Trophoblast cell (in vitro differentiated cells and primary cell): ENCODE measurements around the gene TMC4. TPM values are rescaled to one million over a fixed set of nuclear protein-coding genes. Genes with fewer than 3 reads are reported as not detected.
"Not testable (repeated sequence)": the region's sequence is repeated elsewhere in the genome, so short reads cannot be mapped to it uniquely, and the experiment has no call there.

ENCODE experiments used
- DNase-seq, 2 donors: peaks; one replicate each; pipeline ENCODE4 v3.0.0-alpha.2; 2016
- H2AFZ ChIP-seq: 2 replicates; pipeline ENCODE4 v1.6.1; 2013; ENCODE audit warnings: low read length, moderate library complexity, mild to moderate bottlenecking; ENCODE audit not compliant: insufficient read depth, poor library complexity
- H2AK5ac ChIP-seq: 2 replicates; pipeline ENCODE4 v1.6.1; 2013; ENCODE audit warnings: mild to moderate bottlenecking, low read length
- H2BK120ac ChIP-seq: 2 replicates; pipeline ENCODE4 v1.6.1; 2013; ENCODE audit warnings: low read length, mild to moderate bottlenecking, moderate library complexity; ENCODE audit not compliant: insufficient read depth, poor library complexity
- H2BK12ac ChIP-seq: 2 replicates; pipeline ENCODE4 v1.6.1; 2013; ENCODE audit warnings: mild to moderate bottlenecking, low read length, moderate library complexity
- H2BK5ac ChIP-seq: 2 replicates; pipeline ENCODE4 v1.6.1; 2013; ENCODE audit warnings: low read length, low read depth, moderate library complexity, mild to moderate bottlenecking; ENCODE audit not compliant: poor library complexity
- H3K14ac ChIP-seq: 2 replicates; pipeline ENCODE4 v1.6.1; 2013; ENCODE audit warnings: mild to moderate bottlenecking, low read length
- H3K18ac ChIP-seq: 2 replicates; pipeline ENCODE4 v1.6.1; 2013; ENCODE audit warnings: mild to moderate bottlenecking, low read length
- H3K23ac ChIP-seq: 2 replicates; pipeline ENCODE4 v1.6.1; 2013; ENCODE audit warnings: low read length
- H3K27ac ChIP-seq: 2 replicates; pipeline ENCODE4 v1.5.1; 2013; ENCODE audit warnings: low read depth, mild to moderate bottlenecking, inconsistent platforms, low read length, moderate library complexity
- H3K27me3 ChIP-seq: 2 replicates; pipeline ENCODE4 v1.6.1; 2013; ENCODE audit warnings: inconsistent platforms, mild to moderate bottlenecking, low read length, moderate library complexity; ENCODE audit not compliant: insufficient read depth
- H3K36me3 ChIP-seq, 2 experiments: 1 replicate in 1 of 2; 2 replicates in 1 of 2; pipeline ENCODE4 v1.6.1; 2013; ENCODE audit warnings: low read length in 2 of 2, mild to moderate bottlenecking in 2 of 2, moderate library complexity in 1 of 2; ENCODE audit not compliant: insufficient read depth in 2 of 2, control insufficient read depth in 1 of 2
- H3K4ac ChIP-seq: 2 replicates; pipeline ENCODE4 v1.6.1; 2013; ENCODE audit warnings: low read depth, mild to moderate bottlenecking, low read length, moderate library complexity
- H3K4me1 ChIP-seq, 2 experiments: 1 replicate in 1 of 2; 2 replicates in 1 of 2; pipeline ENCODE4 v1.6.1; 2013; ENCODE audit warnings: low read length in 2 of 2, mild to moderate bottlenecking in 2 of 2, moderate library complexity in 1 of 2; ENCODE audit not compliant: insufficient read depth in 2 of 2, control insufficient read depth in 1 of 2
- H3K4me2 ChIP-seq: 2 replicates; pipeline ENCODE4 v1.6.1; 2013; ENCODE audit warnings: inconsistent platforms, mild to moderate bottlenecking, low read length, moderate library complexity
- H3K4me3 ChIP-seq: 2 replicates; pipeline ENCODE4 v1.5.1; 2013; ENCODE audit warnings: mild to moderate bottlenecking, low read depth, low read length, inconsistent platforms
- H3K79me1 ChIP-seq: one replicate; pipeline ENCODE4 v1.6.1; 2013; ENCODE audit warnings: low read length
- H3K79me2 ChIP-seq: 2 replicates; pipeline ENCODE4 v1.6.1; 2013; ENCODE audit warnings: low read length, mild to moderate bottlenecking; ENCODE audit not compliant: control insufficient read depth, insufficient read depth, poor library complexity
- H3K9ac ChIP-seq: 2 replicates; pipeline ENCODE4 v1.6.1; 2013; ENCODE audit warnings: mild to moderate bottlenecking, low read length
- H3K9me3 ChIP-seq: 2 replicates; pipeline ENCODE4 v1.6.1; 2013; ENCODE audit warnings: low read depth, mild to moderate bottlenecking, control low read depth, inconsistent platforms, low read length; ENCODE audit not compliant: insufficient read depth
- H4K12ac ChIP-seq: 2 replicates; pipeline ENCODE4 v1.6.1; 2013; ENCODE audit warnings: low read depth, mild to moderate bottlenecking, low read length, moderate library complexity
- H4K8ac ChIP-seq: 2 replicates; pipeline ENCODE4 v1.6.1; 2013; ENCODE audit warnings: low read depth, mild to moderate bottlenecking, low read length, moderate library complexity
- H4K91ac ChIP-seq: one replicate; pipeline ENCODE4 v1.6.1; 2013; ENCODE audit warnings: low read depth, mild to moderate bottlenecking, low read length, moderate library complexity
- whole genome bisulfite sequencing: extraction: QIAGEN DNeasy Blood & Tissue Kit; methylation state at CpG from one replicate; pipeline ENCODE4 v1.1.7; 2013; ENCODE audit warnings: missing lambda C conversion rate; ENCODE audit not compliant: insufficient read length, insufficient coverage; ENCODE audit errors: extremely low coverage; 5-methylcytosine and 5-hydroxymethylcytosine counted together
- polyA plus RNA-seq: library from polyadenylated mRNA; stranded (reverse); fragments of 200-250 nt; gene quantifications from 2 replicates; pipeline ENCODE4 v1.2.3, GENCODE V29; 2013

Gene TMC4
- polyA plus RNA-seq = 6.2 and 6.5 TPM in 2 replicates

DNA sequence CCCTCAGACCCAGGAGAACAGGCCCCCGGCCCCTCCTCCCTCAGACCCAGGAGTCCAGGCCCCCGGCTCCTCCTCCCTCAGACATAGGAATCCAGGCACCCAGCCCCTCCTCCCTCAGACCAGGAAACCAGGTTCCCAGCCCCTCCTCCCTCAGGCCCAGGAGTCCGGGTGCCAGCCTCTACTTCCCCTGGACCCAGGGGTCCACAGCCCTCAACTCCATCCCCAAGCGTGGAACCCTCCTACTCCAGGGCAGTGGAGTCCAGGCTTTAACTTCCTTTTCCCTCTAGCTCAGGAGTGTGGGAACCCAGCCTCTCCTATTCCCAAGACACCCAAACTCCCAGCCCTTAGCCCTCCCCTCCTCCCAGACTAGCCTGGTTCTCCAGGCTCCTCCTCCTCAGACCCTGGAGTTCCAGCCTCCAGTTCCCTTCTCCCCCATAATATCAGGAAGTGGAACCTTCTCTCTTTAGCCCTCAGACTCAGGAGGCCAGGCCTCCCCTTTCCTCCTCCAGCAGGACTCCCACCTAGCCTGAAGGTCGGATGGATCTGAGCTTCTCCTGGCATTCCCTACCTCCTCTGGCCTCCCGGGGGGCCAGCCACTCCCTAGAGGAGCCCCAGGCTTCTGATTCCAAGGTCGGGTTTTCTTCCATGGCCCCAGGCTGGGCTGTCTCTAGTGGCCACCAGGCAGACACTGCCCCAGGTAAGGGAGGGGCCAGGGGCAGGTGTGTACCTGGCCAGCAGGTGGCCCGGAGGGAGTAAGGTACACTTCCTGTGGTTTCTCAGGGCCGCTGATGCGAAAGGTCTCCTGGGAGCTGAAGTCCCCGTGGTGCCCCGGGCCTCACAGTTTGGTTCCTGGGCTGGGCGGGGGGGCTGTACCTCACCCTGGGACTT is at the start of gene TMC4:
TSS of gene TMC4 (minus strand) at position 690 of the 888 bp plus-strand sequence. CDS start at position 647, 43 bp downstream.
- H3K4ac ChIP-seq = no peak within 1 kb of the TSS
- no peak within 1 kb of the TSS for H2BK5ac ChIP-seq
- H2BK12ac ChIP-seq = no peak within 1 kb of the TSS
- peak within 1 kb of the TSS; percentile 14 for H3K18ac ChIP-seq
- H3K79me1 ChIP-seq = peaks cover 4% of the 10 kb centered on the region
- peak within 1 kb of the TSS; percentile 3 for H3K27ac ChIP-seq
- H3K14ac ChIP-seq = peak within 1 kb of the TSS; percentile 20
- H3K79me2 ChIP-seq = no peaks in the 10 kb centered on the region
- no peak within 1 kb of the TSS for H2AK5ac ChIP-seq
- peaks cover 1% of the 10 kb centered on the region for H3K9me3 ChIP-seq
- H4K12ac ChIP-seq = no peak within 1 kb of the TSS
- no peak within 1 kb of the TSS for H2AFZ ChIP-seq
- H3K9ac ChIP-seq = peak within 1 kb of the TSS; percentile 7
- H4K91ac ChIP-seq = peak within 1 kb of the TSS; percentile 30
- H3K27me3 ChIP-seq = no peaks in the 10 kb centered on the region
- H2BK120ac ChIP-seq = peak within 1 kb of the TSS; percentile 14
- H3K36me3 ChIP-seq = peaks cover 7 to 14% of the 10 kb centered on the region in 2 experiments
- H3K4me3 ChIP-seq = peak within 1 kb of the TSS; percentile 23
- no peak within 1 kb of the TSS for H3K23ac ChIP-seq
- DNase-seq = peak; percentile 94 to 97
- H4K8ac ChIP-seq = peak within 1 kb of the TSS; percentile 77
- peaks cover 4 to 12% of the 10 kb centered on the region in 2 experiments for H3K4me1 ChIP-seq
- peak within 1 kb of the TSS; percentile 45 for H3K4me2 ChIP-seq
- no CpG with 5 or more reads among the region's 13 CpGs for WGBS

- H4K12ac ChIP-seq, H2BK120ac ChIP-seq, H3K27ac ChIP-seq, H2AK5ac ChIP-seq, H3K9me3 ChIP-seq, H3K4me2 ChIP-seq, H3K9ac ChIP-seq, H2AFZ ChIP-seq, H3K14ac ChIP-seq, H3K4me3 ChIP-seq, H3K36me3 ChIP-seq, H4K8ac ChIP-seq, H2BK12ac ChIP-seq, H3K4me1 ChIP-seq, H4K91ac ChIP-seq, H3K79me1 ChIP-seq, H3K23ac ChIP-seq, DNase-seq, H3K18ac ChIP-seq, H3K4ac ChIP-seq, H2BK5ac ChIP-seq, H3K79me2 ChIP-seq, H3K27me3 ChIP-seq: not testable (repeated sequence)
- no CpG with 5 or more reads among the region's 7 CpGs for WGBS
Observed at GRCh38 chr19:54221947-54222346, 49.0 kb upstream of the TMC4 start.

- not testable (repeated sequence) for H3K79me2 ChIP-seq, H3K18ac ChIP-seq, H3K4me2 ChIP-seq, H3K27me3 ChIP-seq, H3K79me1 ChIP-seq, H2BK5ac ChIP-seq, H3K9me3 ChIP-seq, H3K14ac ChIP-seq, H3K36me3 ChIP-seq, H3K23ac ChIP-seq, H3K4me3 ChIP-seq, H4K91ac ChIP-seq, H2BK12ac ChIP-seq, H3K9ac ChIP-seq, DNase-seq, H4K8ac ChIP-seq, H2BK120ac ChIP-seq, H3K4ac ChIP-seq, H2AK5ac ChIP-seq, H2AFZ ChIP-seq, H4K12ac ChIP-seq, H3K27ac ChIP-seq
- H3K4me1 ChIP-seq = peaks cover 11% of the 10 kb centered on the region in 2 experiments
- WGBS = no CpG with 5 or more reads among the region's 5 CpGs
Observed at GRCh38 chr19:54219702-54220101, 46.7 kb upstream of the TMC4 start.

DNA sequence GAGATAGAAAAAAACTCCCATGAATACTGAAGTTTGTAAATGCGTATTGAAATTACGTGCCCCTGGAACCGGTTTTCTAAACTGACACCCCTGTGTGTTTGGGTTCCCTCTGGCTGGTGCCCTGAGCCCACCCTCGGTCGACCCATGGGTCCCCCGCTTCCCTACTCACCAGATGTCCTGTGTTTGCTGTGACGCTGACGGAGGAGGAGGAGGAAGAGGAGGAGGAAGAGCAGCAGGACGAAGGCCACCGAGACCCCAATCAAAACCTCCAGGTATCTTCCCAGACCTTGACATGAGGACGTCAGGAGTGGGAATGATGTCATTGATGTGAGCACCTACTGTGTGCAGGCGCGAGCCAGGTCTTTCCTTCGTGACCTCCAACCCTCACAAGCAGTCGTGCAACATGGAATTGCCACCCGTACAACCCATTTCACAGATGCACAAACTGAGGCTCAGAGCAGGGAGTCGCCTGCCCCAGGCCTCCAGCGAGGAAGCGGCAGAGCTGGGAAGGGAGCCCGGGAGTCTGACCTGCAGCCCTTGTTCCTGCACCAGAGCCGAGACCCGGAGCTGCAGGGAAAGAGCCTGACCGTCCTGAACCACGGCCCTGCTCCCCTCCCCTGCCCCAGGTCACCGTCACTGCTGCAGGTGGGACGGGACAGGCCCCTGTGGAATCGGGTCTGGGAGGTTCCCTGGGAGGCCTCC is 46.2 kb upstream of the TMC4 start:
- no peak overlapping the region for H2AFZ ChIP-seq
- DNase-seq = no peak
- no peak overlapping the region for H4K8ac ChIP-seq
- H2AK5ac ChIP-seq = no peak overlapping the region
- no peak overlapping the region for H4K91ac ChIP-seq
- peaks cover 6 to 7% of the 10 kb centered on the region in 2 experiments for H3K36me3 ChIP-seq
- no peak overlapping the region for H4K12ac ChIP-seq
- H2BK5ac ChIP-seq = no peak overlapping the region
- no peak overlapping the region for H3K4me3 ChIP-seq
- H3K4ac ChIP-seq = no peak overlapping the region
- H2BK120ac ChIP-seq = no peak overlapping the region
- no peak overlapping the region for H3K4me2 ChIP-seq
- no peaks in the 10 kb centered on the region for H3K9me3 ChIP-seq
- H3K4me1 ChIP-seq = peaks cover 11% of the 10 kb centered on the region in 2 experiments
- WGBS = no CpG with 5 or more reads among the region's 27 CpGs
- H3K18ac ChIP-seq = no peak overlapping the region
- H3K9ac ChIP-seq = no peak overlapping the region
- no peaks in the 10 kb centered on the region for H3K79me1 ChIP-seq
- no peak overlapping the region for H3K14ac ChIP-seq
- no peaks in the 10 kb centered on the region for H3K79me2 ChIP-seq
- H3K23ac ChIP-seq = no peak overlapping the region
- H3K27me3 ChIP-seq = no peaks in the 10 kb centered on the region
- H3K27ac ChIP-seq = no peak overlapping the region
- no peak overlapping the region for H2BK12ac ChIP-seq
